ENCODE data around the gene CALHM2. TPM values are rescaled to one million over a fixed set of nuclear protein-coding genes. Genes with fewer than 3 reads are reported as not detected.
A peak's percentile ranks its signal among the peaks of the same experiment; 100 is the strongest.

The CALHM2 gene
- total RNA-seq, 4 donors from 2014 or later = 5.0 to 40.1 (median 9.3) TPM

DNA sequence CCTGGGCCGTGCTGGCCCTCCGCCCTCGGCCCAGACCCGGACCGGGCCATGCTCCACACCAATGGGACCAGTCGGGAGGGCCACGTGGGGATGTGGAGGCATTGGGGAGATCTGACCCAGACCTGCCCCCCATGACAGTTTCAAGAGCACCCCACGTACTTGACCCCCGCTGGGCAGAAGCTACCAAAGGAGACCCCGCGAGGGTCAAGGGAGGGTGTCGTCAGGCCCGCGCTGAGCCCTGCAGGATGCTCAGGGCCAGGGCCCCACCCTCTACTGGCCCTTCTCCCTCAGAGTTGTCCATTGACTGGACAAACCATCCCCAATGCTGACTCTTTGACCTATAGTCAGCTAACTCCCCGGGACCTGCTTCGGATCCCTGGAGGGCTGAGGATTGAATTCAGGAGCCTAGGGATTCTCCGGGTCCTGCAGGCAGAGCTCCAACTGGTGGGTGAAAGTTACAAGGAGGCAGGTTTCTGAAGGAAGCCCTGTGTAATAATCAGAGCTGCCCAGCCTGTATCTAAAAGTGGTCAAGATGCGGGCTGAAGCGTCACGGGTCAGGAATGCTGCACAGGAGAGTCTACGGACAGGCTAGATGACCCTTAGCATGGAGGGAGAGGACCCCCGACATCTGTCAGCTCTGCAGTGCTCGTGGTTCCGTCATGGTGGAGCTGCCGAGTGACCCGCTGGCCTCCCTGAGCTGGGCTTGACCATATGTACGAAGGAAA lies 498 bp upstream of the CALHM2 start:
- Histone ChIP-seq H3K27ac (peak overlapping the region; percentile 78 to 94 (median 92)), H3K4me3 (peak overlapping the region; percentile 44 to 77 (median 70)), H3K27me3 (peaks cover 0 to 3% (median 0%) of the 10 kb centered on the region in 4 donors), H3K9me3 (no peaks in the 10 kb centered on the region), H3K36me3 (peaks cover 0 to 28% (median 5%) of the 10 kb centered on the region in 3 donors), H3K4me1 (peaks cover 19 to 59% (median 36%) of the 10 kb centered on the region in 3 donors)
- intact Hi-C loops (cut with DNase I) = no loop called here
- TF ChIP-seq POLR2A (IDR thresholded peaks at IDR 0.05) = no peak
- TF ChIP-seq, protein P1, sequence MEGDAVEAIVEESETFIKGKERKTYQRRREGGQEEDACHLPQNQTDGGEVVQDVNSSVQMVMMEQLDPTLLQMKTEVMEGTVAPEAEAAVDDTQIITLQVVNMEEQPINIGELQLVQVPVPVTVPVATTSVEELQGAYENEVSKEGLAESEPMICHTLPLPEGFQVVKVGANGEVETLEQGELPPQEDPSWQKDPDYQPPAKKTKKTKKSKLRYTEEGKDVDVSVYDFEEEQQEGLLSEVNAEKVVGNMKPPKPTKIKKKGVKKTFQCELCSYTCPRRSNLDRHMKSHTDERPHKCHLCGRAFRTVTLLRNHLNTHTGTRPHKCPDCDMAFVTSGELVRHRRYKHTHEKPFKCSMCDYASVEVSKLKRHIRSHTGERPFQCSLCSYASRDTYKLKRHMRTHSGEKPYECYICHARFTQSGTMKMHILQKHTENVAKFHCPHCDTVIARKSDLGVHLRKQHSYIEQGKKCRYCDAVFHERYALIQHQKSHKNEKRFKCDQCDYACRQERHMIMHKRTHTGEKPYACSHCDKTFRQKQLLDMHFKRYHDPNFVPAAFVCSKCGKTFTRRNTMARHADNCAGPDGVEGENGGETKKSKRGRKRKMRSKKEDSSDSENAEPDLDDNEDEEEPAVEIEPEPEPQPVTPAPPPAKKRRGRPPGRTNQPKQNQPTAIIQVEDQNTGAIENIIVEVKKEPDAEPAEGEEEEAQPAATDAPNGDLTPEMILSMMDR (IDR thresholded peaks at IDR 0.05) = no peak
- WGBS, 2 donors = 32 to 59% methylated on average over 14 to 16 of the region's 27 CpGs
- no peak for DNase-seq

DNA sequence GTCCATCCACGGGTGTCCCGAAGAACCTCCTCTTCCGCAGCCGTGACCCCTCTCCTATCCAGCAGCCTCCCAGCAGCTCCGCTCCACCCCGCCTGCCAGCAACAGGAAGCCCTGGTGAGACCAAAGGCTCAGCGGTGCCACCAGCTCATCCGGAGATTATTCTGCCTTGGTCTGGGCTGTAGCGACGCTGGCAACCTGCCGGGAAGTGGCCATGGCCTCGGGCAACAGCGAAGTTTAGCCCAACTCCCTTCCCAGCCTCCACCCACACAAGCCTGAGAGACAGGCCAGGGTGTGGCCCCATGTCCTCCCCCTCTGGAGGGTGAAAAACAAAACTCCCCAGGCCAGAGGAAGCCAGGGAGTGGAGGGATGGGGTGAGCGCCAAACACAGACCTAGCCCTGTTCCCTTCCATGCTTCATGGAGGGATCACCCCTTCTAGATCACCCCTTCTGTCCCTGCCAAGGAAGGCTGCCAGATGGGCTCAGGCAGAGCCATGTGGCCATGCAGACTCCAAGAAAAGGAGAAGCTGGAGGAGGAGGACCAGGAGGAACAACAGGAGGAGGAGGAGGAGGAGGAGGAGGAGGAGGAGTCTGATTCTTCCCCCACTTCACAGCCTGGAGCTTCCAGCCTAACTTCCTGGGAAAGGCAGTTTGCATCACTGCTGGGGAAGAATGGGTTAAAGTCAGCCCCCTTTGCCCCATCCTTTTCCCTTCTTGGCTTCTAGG lies 918 bp downstream of the CALHM2 start:
- Histone ChIP-seq H3K9me3 (no peaks in the 10 kb centered on the region), H3K36me3 (peaks cover 0 to 42% (median 17%) of the 10 kb centered on the region in 3 donors), H3K27me3 (peaks cover 0 to 3% (median 0%) of the 10 kb centered on the region in 4 donors), H3K4me3 (peak overlapping the region; percentile 44 to 77 (median 70)), H3K4me1 (peaks cover 23 to 69% (median 50%) of the 10 kb centered on the region in 3 donors), H3K27ac (peak overlapping the region; percentile 78 to 94 (median 92))
- TF ChIP-seq, protein P1 (IDR thresholded peaks at IDR 0.05) = no peak
- peak in 1 of 4 donors; percentile 39 for TF ChIP-seq POLR2A (IDR thresholded peaks at IDR 0.05)
- intact Hi-C loops (cut with DNase I) = no loop called here
- 16 to 23% methylated on average over 5 to 12 of the region's 14 CpGs for WGBS, 2 donors
- peak; percentile 26 for DNase-seq

DNA sequence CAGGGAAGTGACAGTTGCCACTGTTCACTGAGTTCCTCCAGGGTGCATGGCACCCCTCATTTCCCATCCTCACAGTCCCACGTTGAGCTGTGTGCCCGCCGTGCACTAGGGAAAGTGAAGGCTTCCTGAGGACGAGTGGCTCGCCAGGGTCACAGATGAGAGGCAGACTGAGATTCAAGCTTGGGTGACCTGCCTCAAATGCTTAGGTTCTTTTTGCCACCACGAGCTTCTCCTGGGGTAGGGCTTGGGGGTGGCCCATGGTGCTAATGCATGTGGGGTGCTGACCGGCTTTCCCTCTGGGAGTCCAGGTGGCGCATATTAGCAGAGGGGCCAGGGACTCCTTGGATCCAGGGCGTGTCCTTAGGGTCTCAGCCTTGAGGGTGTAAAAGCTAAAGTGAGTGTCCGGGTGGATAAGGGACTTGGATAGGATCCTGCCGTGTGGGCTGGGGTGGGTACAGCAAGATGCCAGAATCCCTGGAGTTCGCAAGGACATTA lies 1.9 kb downstream of the CALHM2 start:
- Histone ChIP-seq H3K27ac (peak overlapping the region in 3 of 4 donors; percentile 91 to 94 (median 93)), H3K4me3 (peak overlapping the region in 3 of 4 donors; percentile 67 to 77 (median 73)), H3K27me3 (peaks cover 0 to 3% (median 0%) of the 10 kb centered on the region in 4 donors), H3K9me3 (no peaks in the 10 kb centered on the region), H3K4me1 (peaks cover 23 to 79% (median 60%) of the 10 kb centered on the region in 3 donors), H3K36me3 (peaks cover 5 to 52% (median 24%) of the 10 kb centered on the region in 3 donors)
- no peak for TF ChIP-seq POLR2A (IDR thresholded peaks at IDR 0.05)
- TF ChIP-seq, protein P1 (IDR thresholded peaks at IDR 0.05) = no peak
- no peak for DNase-seq
- intact Hi-C loops (cut with DNase I) = no loop called here
- 54 to 81% methylated on average over 4 to 8 of the region's 12 CpGs for WGBS, 2 donors

DNA sequence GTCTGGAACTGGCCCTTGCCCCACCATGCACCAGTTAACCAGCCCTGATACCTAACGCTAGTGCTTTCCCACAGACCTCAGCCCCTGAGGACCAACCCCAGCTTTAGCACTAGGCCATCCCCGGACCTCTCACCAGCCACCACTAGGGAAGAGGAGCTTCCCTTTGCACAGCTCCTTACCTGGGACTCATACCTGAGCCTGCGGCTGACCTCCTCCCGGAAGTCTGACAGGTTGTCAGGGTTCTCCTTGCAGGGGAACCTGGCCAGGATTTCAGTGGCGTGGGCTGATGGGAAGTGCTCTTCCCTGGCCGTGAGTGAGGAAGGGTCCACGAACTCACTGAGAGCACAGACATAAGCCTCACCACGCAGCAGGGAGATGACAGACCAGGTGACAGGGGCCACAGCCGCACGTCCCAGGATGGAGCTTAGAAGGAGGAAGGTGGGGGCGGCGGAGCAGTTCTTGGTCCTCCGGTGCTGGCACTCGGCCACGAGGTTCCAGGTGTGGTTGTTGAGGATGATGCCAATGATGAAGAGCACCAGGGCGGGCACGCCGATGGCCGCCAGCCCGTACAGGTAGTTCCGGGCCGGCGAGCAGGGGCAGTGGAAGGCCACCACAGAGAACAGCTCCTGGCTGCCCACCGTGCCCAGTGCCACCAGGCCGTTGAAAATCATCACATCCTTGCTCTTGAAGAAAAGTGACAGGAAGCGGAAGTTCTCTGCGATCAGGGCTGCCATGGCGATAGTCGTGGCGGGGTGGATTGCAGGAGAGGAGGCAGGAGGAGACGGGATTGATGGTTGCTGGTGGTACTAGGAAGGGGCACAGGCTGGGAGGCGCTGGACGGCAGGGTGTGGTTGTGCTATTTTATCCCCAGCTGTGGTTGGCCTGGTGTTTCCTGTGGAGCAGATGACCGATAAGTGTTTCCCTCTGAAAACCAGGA lies 2.7 kb downstream of the CALHM2 start:
- H3K4me3 ChIP-seq = peak overlapping the region in 3 of 4 donors; percentile 67 to 77 (median 73)
- H3K36me3 ChIP-seq = peaks cover 13 to 60% (median 24%) of the 10 kb centered on the region in 3 donors
- WGBS, 2 donors = 63 to 87% methylated on average over 3 to 28 of the region's 34 CpGs
- H3K27me3 ChIP-seq = peaks cover 0 to 3% (median 0%) of the 10 kb centered on the region in 4 donors
- peak overlapping the region; percentile 22 to 94 (median 92) for H3K27ac ChIP-seq
- no peak for DNase-seq
- TF ChIP-seq POLR2A (IDR thresholded peaks at IDR 0.05) = no peak
- TF ChIP-seq, protein P1 (IDR thresholded peaks at IDR 0.05) = peak in 1 of 6 experiments; percentile 3
- H3K4me1 ChIP-seq = peaks cover 23 to 86% (median 65%) of the 10 kb centered on the region in 3 donors
- intact Hi-C loops (cut with DNase I) = no loop called here
- H3K9me3 ChIP-seq = no peaks in the 10 kb centered on the region

Data from esophagus squamous epithelium (tissue), 5 donors.